Panc1 (cell line): ENCODE measurements around the gene ACAD9.

Source experiments
- POLR2AphosphoS5 ChIP-seq: IDR thresholded peaks from 2 replicates; pipeline ENCODE4 v1.6.1; 2012; ENCODE audit warnings: mild to moderate bottlenecking, low read depth, low read length, moderate library complexity
- TCF7L2 ChIP-seq: IDR thresholded peaks from 2 replicates; pipeline ENCODE4 v1.6.1; 2011; ENCODE audit warnings: mild to moderate bottlenecking, low read depth, low read length, inconsistent platforms

- TF ChIP-seq POLR2AphosphoS5: no peak
- no peak for TF ChIP-seq TCF7L2
Observed at GRCh38 chr3:128858167-128858566, 21.3 kb upstream of the ACAD9 start.
